CD14-positive monocyte (primary cell): ENCODE measurements around the gene OR4F6. TPM values are rescaled to one million over a fixed set of nuclear protein-coding genes. Genes with fewer than 3 reads are reported as not detected.
"Not testable (repeated sequence)": the region's sequence is repeated elsewhere in the genome, so short reads cannot be mapped to it uniquely, and the experiment has no call there.

Experiments
- DNase-seq, 3 donors: peaks; one replicate each; pipeline ENCODE4 v3.0.0-alpha.2; 2011 to 2022
- H2AFZ ChIP-seq: 2 replicates; pipeline ENCODE4 v1.6.0; 2012; ENCODE audit warnings: mild to moderate bottlenecking, low read depth, low read length, inconsistent platforms; ENCODE audit not compliant: insufficient read depth, poor library complexity, severe bottlenecking
- H3K27ac ChIP-seq, 2 donors: 1 replicate in 1 of 2; 2 replicates in 1 of 2; pipeline ENCODE4 v1.5.1; 2012 to 2013; ENCODE audit warnings: low read length in 2 of 2, control low read depth in 1 of 2, inconsistent platforms in 1 of 2, low read depth in 1 of 2, mild to moderate bottlenecking in 1 of 2
- H3K27me3 ChIP-seq, 2 donors: one replicate each; pipeline versions ENCODE4 v1.6.0 to v1.6.1; 2011 to 2013; ENCODE audit warnings: low read length in 2 of 2; ENCODE audit not compliant: control insufficient read depth in 2 of 2, insufficient read depth in 2 of 2
- H3K36me3 ChIP-seq, 2 donors: replicated peaks in 1 of 2; 1 replicate in 1 of 2; 2 replicates in 1 of 2; pipeline versions ENCODE4 v1.5.1 to v1.6.1; 2012 to 2013; ENCODE audit warnings: low read length in 2 of 2, control low read depth in 1 of 2, inconsistent platforms in 1 of 2, mild to moderate bottlenecking in 1 of 2; ENCODE audit not compliant: insufficient read depth in 2 of 2, control insufficient read depth in 1 of 2
- H3K4me1 ChIP-seq, 2 donors: 1 replicate in 1 of 2; 2 replicates in 1 of 2; pipeline versions ENCODE4 v1.5.1 to v1.6.1; 2012 to 2013; ENCODE audit warnings: low read length in 2 of 2, control low read depth in 1 of 2, inconsistent platforms in 1 of 2, mild to moderate bottlenecking in 1 of 2, moderate library complexity in 1 of 2; ENCODE audit not compliant: insufficient read depth in 2 of 2, control insufficient read depth in 1 of 2
- H3K4me2 ChIP-seq: replicated peaks from 2 replicates; pipeline ENCODE3; 2012; ENCODE audit warnings: low read length, moderate library complexity, mild to moderate bottlenecking; ENCODE audit not compliant: poor library complexity, severe bottlenecking; ENCODE audit errors: extremely low read depth
- H3K4me3 ChIP-seq, 3 experiments: fragments of 200-600 bp in 1 of 3; sonication (generic) in 1 of 3; replicated peaks in 1 of 3; 1 replicate in 2 of 3; 2 replicates in 1 of 3; pipeline ENCODE4 v1.5.1; 2011 to 2013; ENCODE audit warnings: low read length in 3 of 3, mild to moderate bottlenecking in 3 of 3, control low read depth in 2 of 3, low read depth in 2 of 3, inconsistent platforms in 1 of 3, moderate library complexity in 1 of 3
- H3K79me2 ChIP-seq: 2 replicates; pipeline ENCODE4 v1.6.0; 2012; ENCODE audit warnings: mild to moderate bottlenecking, control low read depth, inconsistent platforms, low read length, moderate library complexity; ENCODE audit not compliant: insufficient read depth
- H3K9ac ChIP-seq: 2 replicates; pipeline ENCODE4 v1.6.0; 2017; ENCODE audit warnings: low read length, mild to moderate bottlenecking; ENCODE audit not compliant: insufficient read depth, poor library complexity, severe bottlenecking
- H3K9me3 ChIP-seq, 2 donors: replicated peaks in 1 of 2; 1 replicate in 1 of 2; 2 replicates in 1 of 2; pipeline versions ENCODE4 v1.5.1 to v1.6.1; 2012 to 2013; ENCODE audit warnings: low read length in 2 of 2, control low read depth in 1 of 2; ENCODE audit not compliant: control insufficient read depth in 1 of 2, insufficient read depth in 1 of 2
- H4K20me1 ChIP-seq: 2 replicates; pipeline ENCODE4 v1.6.0; 2012; ENCODE audit warnings: mild to moderate bottlenecking, low read length, control low read depth, moderate library complexity; ENCODE audit not compliant: insufficient read depth
- H3K27ac Mint-ChIP-seq, 7 donors: one replicate each; pipeline ENCODE4 v1.8.0; 2020; ENCODE audit warnings: mild to moderate bottlenecking in 7 of 7, mixed read lengths in 7 of 7, moderate library complexity in 6 of 7, inconsistent platforms in 2 of 7
- H3K27me3 Mint-ChIP-seq, 3 donors: one replicate each; pipeline ENCODE4 v1.8.0; 2021 to 2022; ENCODE audit warnings: low read depth in 3 of 3, mild to moderate bottlenecking in 3 of 3, mixed read lengths in 3 of 3, moderate library complexity in 3 of 3, inconsistent platforms in 1 of 3
- H3K36me3 Mint-ChIP-seq, 2 donors: one replicate each; pipeline ENCODE4 v1.8.0; 2020; ENCODE audit warnings: mixed read lengths in 2 of 2, inconsistent platforms in 1 of 2, mild to moderate bottlenecking in 1 of 2
- H3K4me1 Mint-ChIP-seq: one replicate; pipeline ENCODE4 v1.8.0; 2020; ENCODE audit warnings: mild to moderate bottlenecking, mixed read lengths
- H3K4me3 Mint-ChIP-seq, 2 donors: one replicate each; pipeline ENCODE4 v1.8.0; 2020; ENCODE audit warnings: mild to moderate bottlenecking in 2 of 2, mixed read lengths in 2 of 2, moderate library complexity in 1 of 2
- H3K9me3 Mint-ChIP-seq, 7 donors: one replicate each; pipeline ENCODE4 v1.8.0; 2020 to 2022; ENCODE audit warnings: mixed read lengths in 7 of 7, mild to moderate bottlenecking in 6 of 7, moderate library complexity in 6 of 7, inconsistent platforms in 2 of 7
- CTCF ChIP-seq: fragments of 200-600 bp; IDR thresholded peaks from one replicate; pipeline ENCODE4 v1.8.0; 2022; ENCODE audit warnings: antibody characterized with exemption, mild to moderate bottlenecking
- WGBS: methylation state at CpG from one replicate; pipeline ENCODE4 v1.1.5; 2013; ENCODE audit warnings: missing lambda C conversion rate; ENCODE audit not compliant: insufficient coverage; 5-methylcytosine and 5-hydroxymethylcytosine counted together
- intact Hi-C, 2 donors: fragments of 100-400 bp; cut with micrococcal nuclease; formaldehyde crosslinking; loops; one replicate each; pipeline versions ENCODE4 v1.15.0 to v1.15.1; 2023
- polyA plus RNA-seq, 3 donors: library from polyadenylated mRNA; depleted of rRNA in 1 of 3; unstranded in 2 of 3; stranded (reverse) in 1 of 3; fragments of 300-500 nt in 2 of 3; fragments of >200 nt in 1 of 3; fragmentation: Illumina TruSeq in 2 of 3; gene quantifications; 1 replicate in 2 of 3; 2 replicates in 1 of 3; pipeline ENCODE4 v1.2.3, GENCODE V29; 2012 to 2021

The OR4F6 gene
- polyA plus RNA-seq, 3 donors = not detected

GRCh38 chr15:101765772-101766456, 37.4 kb upstream of the OR4F6 start:
- Histone ChIP-seq H3K4me1 (no peaks in the 10 kb centered on the region), H3K27me3 (no peaks in the 10 kb centered on the region), H3K9ac (no peak overlapping the region), H3K27ac (no peak overlapping the region), H3K4me2 (no peak overlapping the region), H3K9me3 (peaks cover 0 to 19% of the 10 kb centered on the region in 2 donors), H3K4me3 (no peak overlapping the region), H3K36me3 (no peaks in the 10 kb centered on the region), H3K79me2 (no peaks in the 10 kb centered on the region), H2AFZ (no peak overlapping the region), H4K20me1 (no peaks in the 10 kb centered on the region)
- no peaks in the 10 kb centered on the region for H3K36me3 Mint-ChIP-seq
- intact Hi-C loops = loop anchor here in 1 of 2 donors (10.0 kb wide), 1 partner anchor 1971 kb away; no protein-coding TSS in a partner anchor
- H3K4me3 Mint-ChIP-seq = no peak overlapping the region
- H3K27ac Mint-ChIP-seq = peak overlapping the region in 1 of 7 donors; percentile 3
- DNase-seq = no peak
- peaks cover 0 to 2% (median 0%) of the 10 kb centered on the region in 3 donors for H3K27me3 Mint-ChIP-seq
- TF ChIP-seq CTCF = no peak
- peaks cover 4 to 20% (median 14%) of the 10 kb centered on the region in 7 donors for H3K9me3 Mint-ChIP-seq
- H3K4me1 Mint-ChIP-seq = no peaks in the 10 kb centered on the region
- WGBS = 96% methylated on average over 8 of the region's 15 CpGs

- WGBS = 93% methylated on average over 4 of the region's 11 CpGs
Measured at GRCh38 chr15:101767083-101767640, 36.1 kb upstream of the OR4F6 start.

More at GRCh38 chr15:101767083-101767640, 36.1 kb upstream of the OR4F6 start:
- H3K4me3 ChIP-seq, H3K27ac Mint-ChIP-seq, H3K79me2 ChIP-seq, H3K4me1 ChIP-seq, DNase-seq, H3K4me2 ChIP-seq, H3K27me3 ChIP-seq, H3K27me3 Mint-ChIP-seq, H2AFZ ChIP-seq, H3K36me3 Mint-ChIP-seq, H3K4me1 Mint-ChIP-seq, H3K27ac ChIP-seq, H3K4me3 Mint-ChIP-seq, H3K36me3 ChIP-seq, H4K20me1 ChIP-seq, H3K9ac ChIP-seq: not testable (repeated sequence)
- peak; percentile 6 for TF ChIP-seq CTCF
- intact Hi-C loops = loop anchor here in 1 of 2 donors (10.0 kb wide), 1 partner anchor 1972 kb away; no protein-coding TSS in a partner anchor
- peaks cover 0 to 19% of the 10 kb centered on the region in 2 donors for H3K9me3 ChIP-seq
- H3K9me3 Mint-ChIP-seq = peaks cover 4 to 20% (median 14%) of the 10 kb centered on the region in 7 donors
